B cell (primary cell): ENCODE data around the gene MKRN1. TPM values are rescaled to one million over a fixed set of nuclear protein-coding genes. Genes with fewer than 3 reads are reported as not detected.

Experiments
- ATAC-seq: fragments of 200-7000 bp; cut with Tn5 transposase; one replicate; pipeline ENCODE4 v1.10.0; 2021; ENCODE audit warnings: low read depth, mild to moderate bottlenecking, moderate number of reproducible peaks, moderate library complexity
- CTCF ChIA-PET: fragments of 350-600 bp; sonication (Branson Sonifier 250); formaldehyde crosslinking; loops from one replicate; lab custom pipeline; 2021; ENCODE audit warnings: antibody characterized with exemption, inconsistent platforms; lab: Charles Lee
- POLR2A ChIA-PET: fragments of 350-600 bp; sonication (Branson Sonifier 250); formaldehyde crosslinking; loops from one replicate; lab custom pipeline; 2021; ENCODE audit warnings: antibody characterized with exemption; lab: Charles Lee
- DNase-seq: peaks from one replicate; pipeline ENCODE4 v3.0.0; 2013
- H2AFZ ChIP-seq: 2 replicates; pipeline ENCODE4 v1.6.1; 2012; ENCODE audit warnings: mild to moderate bottlenecking, low read depth, low read length; ENCODE audit not compliant: insufficient read depth, poor library complexity, severe bottlenecking
- H3K27ac ChIP-seq, 2 donors: 1 replicate in 1 of 2; 2 replicates in 1 of 2; pipeline ENCODE4 v1.5.1; 2012 to 2013; ENCODE audit warnings: low read length in 2 of 2, mild to moderate bottlenecking in 2 of 2, moderate library complexity in 1 of 2
- H3K27me3 ChIP-seq, 4 experiments: fragments of 200-600 bp in 1 of 4; sonication (generic) in 1 of 4; replicated peaks in 1 of 4; 1 replicate in 2 of 4; 2 replicates in 2 of 4; pipeline versions ENCODE4 v1.6.1 to v1.7.0; 2013 to 2016; ENCODE audit warnings: low read length in 3 of 4, mild to moderate bottlenecking in 2 of 4, mixed read lengths in 1 of 4, moderate library complexity in 1 of 4; ENCODE audit not compliant: insufficient read depth in 4 of 4, control insufficient read depth in 3 of 4; ENCODE audit errors: control extremely low read depth in 1 of 4
- H3K36me3 ChIP-seq, 2 experiments: replicated peaks in 1 of 2; 1 replicate in 1 of 2; 2 replicates in 1 of 2; pipeline versions ENCODE4 v1.6.1 to v1.7.1; 2013; ENCODE audit warnings: low read length in 1 of 2; ENCODE audit not compliant: insufficient read depth in 2 of 2, control insufficient read depth in 1 of 2; ENCODE audit errors: control extremely low read depth in 1 of 2, extremely low read depth in 1 of 2
- H3K4me1 ChIP-seq, 2 donors: fragments of 200-600 bp in 1 of 2; sonication (generic) in 1 of 2; 1 replicate in 1 of 2; 2 replicates in 1 of 2; pipeline versions ENCODE4 v1.5.1 to v1.6.1; 2013 to 2017; ENCODE audit warnings: low read length in 2 of 2; ENCODE audit not compliant: control insufficient read depth in 2 of 2, insufficient read depth in 2 of 2
- H3K4me2 ChIP-seq: replicated peaks from 2 replicates; pipeline ENCODE3; 2012; ENCODE audit warnings: mild to moderate bottlenecking, low read depth, low read length; ENCODE audit not compliant: poor library complexity, severe bottlenecking
- H3K4me3 ChIP-seq, 5 experiments: fragments of 200-600 bp in 1 of 5; sonication (generic) in 1 of 5; 1 replicate in 3 of 5; 2 replicates in 2 of 5; pipeline versions ENCODE4 v1.5.1 to v1.7.0; 2011 to 2016; ENCODE audit warnings: low read length in 4 of 5, mild to moderate bottlenecking in 4 of 5, low read depth in 2 of 5, control low read depth in 1 of 5, moderate library complexity in 1 of 5; ENCODE audit not compliant: insufficient read depth in 1 of 5; ENCODE audit errors: control extremely low read depth in 1 of 5, extremely low read depth in 1 of 5
- H3K79me2 ChIP-seq: fragments of 200-600 bp; sonication (generic); one replicate; pipeline ENCODE4 v1.6.0; 2016; ENCODE audit warnings: low read length; ENCODE audit not compliant: control insufficient read depth, insufficient read depth
- H3K9ac ChIP-seq: fragments of 200-600 bp; sonication (generic); 2 replicates; pipeline ENCODE4 v1.6.1; 2017; ENCODE audit warnings: mild to moderate bottlenecking, low read length, moderate library complexity
- H3K9me3 ChIP-seq, 3 donors: one replicate each; pipeline versions ENCODE4 v1.6.1 to v1.7.1; 2013; ENCODE audit warnings: low read length in 2 of 3; ENCODE audit not compliant: control insufficient read depth in 2 of 3, insufficient read depth in 1 of 3; ENCODE audit errors: control extremely low read depth in 1 of 3
- H4K20me1 ChIP-seq: 2 replicates; pipeline ENCODE4 v1.6.0; 2012; ENCODE audit warnings: mild to moderate bottlenecking, low read length; ENCODE audit not compliant: insufficient read depth, control insufficient read depth, poor library complexity, severe bottlenecking
- H3K27ac Mint-ChIP-seq: one replicate; pipeline ENCODE4 v1.8.0; 2021; ENCODE audit warnings: mixed read lengths
- H3K27me3 Mint-ChIP-seq: one replicate; pipeline ENCODE4 v1.8.0; 2021; ENCODE audit warnings: mixed read lengths
- H3K4me1 Mint-ChIP-seq: one replicate; pipeline ENCODE4 v1.8.0; 2021; ENCODE audit warnings: mixed read lengths
- H3K4me3 Mint-ChIP-seq: one replicate; pipeline ENCODE4 v1.8.0; 2021; ENCODE audit warnings: mixed read lengths
- H3K9me3 Mint-ChIP-seq: one replicate; pipeline ENCODE4 v1.8.0; 2022; ENCODE audit warnings: mixed read lengths; ENCODE audit not compliant: insufficient read depth
- CTCF ChIP-seq: fragments of 200-600 bp; IDR thresholded peaks from one replicate; pipeline ENCODE4 v1.8.0; 2022; ENCODE audit warnings: antibody characterized with exemption, mild to moderate bottlenecking
- EZH2 ChIP-seq: IDR thresholded peaks from 2 replicates; pipeline ENCODE4 v1.6.1; 2012; ENCODE audit warnings: borderline replicate concordance, low read depth, mild to moderate bottlenecking, moderate library complexity, low read length; ENCODE audit not compliant: insufficient read depth, poor library complexity, severe bottlenecking
- WGBS: methylation state at CpG from one replicate; pipeline ENCODE4 v1.1.5; 2013; ENCODE audit warnings: missing lambda C conversion rate; ENCODE audit not compliant: insufficient coverage; 5-methylcytosine and 5-hydroxymethylcytosine counted together
- intact Hi-C: fragments of 100-400 bp; cut with micrococcal nuclease; formaldehyde crosslinking; loops from one replicate; pipeline ENCODE4 v1.10.0; 2022
- polyA plus RNA-seq: library from polyadenylated mRNA; depleted of rRNA; stranded (reverse); fragments of >200 nt; gene quantifications from 2 replicates; pipeline ENCODE4 v1.2.3, GENCODE V29; 2012
- total RNA-seq, 2 donors: library from RNA; stranded (reverse); fragments of 120-200 nt in 1 of 2; gene quantifications; 1 replicate in 1 of 2; 2 replicates in 1 of 2; pipeline versions ENCODE4 v1.2.3 to v1.2.4, GENCODE V29; 2013 to 2022

MKRN1 gene
- total and polyA plus RNA-seq, 2 donors (not counting 1 experiment from before 2014, with no cell fraction given), result 41.9 to 147 TPM

DNA sequence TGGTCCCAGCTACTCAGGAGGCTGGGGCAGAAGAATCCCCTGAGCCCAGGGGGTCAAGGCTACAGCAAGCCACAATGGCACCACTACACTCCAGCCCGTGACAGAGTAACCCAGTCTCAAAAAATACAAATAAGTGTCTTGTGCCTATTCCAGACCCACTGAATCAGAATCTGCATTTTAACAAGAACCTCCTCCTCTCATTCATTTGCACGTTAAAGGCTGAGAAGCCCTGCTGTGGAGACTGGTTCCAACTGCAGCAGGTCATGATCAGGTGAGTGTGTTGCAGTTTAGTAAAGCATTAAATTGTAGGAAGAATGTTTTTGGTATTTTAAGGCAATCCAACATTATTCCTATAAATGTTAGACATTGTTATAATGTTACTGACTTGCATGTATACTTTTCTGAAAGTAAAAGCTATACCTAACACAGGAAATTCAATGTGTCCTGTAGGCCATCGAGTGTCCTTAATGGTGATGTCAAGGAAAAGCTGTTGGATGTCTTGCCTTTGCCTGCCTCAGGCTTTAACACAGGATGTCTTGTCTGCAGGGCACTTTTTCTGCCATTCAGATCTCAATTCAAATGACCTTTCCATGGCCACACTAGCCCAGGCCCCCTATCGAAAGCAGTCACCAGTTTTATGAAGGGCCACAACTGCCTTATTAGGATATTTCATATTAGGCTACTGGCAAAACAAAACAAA is 30.4 kb downstream of the MKRN1 start:
- Histone ChIP-seq H3K36me3 (peaks cover 0 to 16% of the 10 kb centered on the region in 2 experiments), H3K9ac (no peak overlapping the region), H3K9me3 (no peaks in the 10 kb centered on the region), H3K4me2 (no peak overlapping the region), H3K79me2 (no peaks in the 10 kb centered on the region), H3K27me3 (no peaks in the 10 kb centered on the region), H3K27ac (no peak overlapping the region), H2AFZ (no peak overlapping the region), H3K4me3 (no peak overlapping the region), H3K4me1 (peaks cover 10 to 17% of the 10 kb centered on the region in 2 donors), H4K20me1 (peaks cover 8% of the 10 kb centered on the region)
- no peak for TF ChIP-seq EZH2
- TF ChIP-seq CTCF, result no peak
- POLR2A ChIA-PET, result no interaction called here
- CTCF ChIA-PET, result no interaction called here
- Mint-ChIP-seq H3K4me3 (no peak overlapping the region), H3K27ac (no peak overlapping the region), H3K27me3 (no peaks in the 10 kb centered on the region), H3K9me3 (no peaks in the 10 kb centered on the region), H3K4me1 (peaks cover 21% of the 10 kb centered on the region)
- DNase-seq (no peak), ATAC-seq (no peak)
- WGBS, result 100% methylated on average over 2 of the region's 4 CpGs
- intact Hi-C loops, result no loop called here

DNA sequence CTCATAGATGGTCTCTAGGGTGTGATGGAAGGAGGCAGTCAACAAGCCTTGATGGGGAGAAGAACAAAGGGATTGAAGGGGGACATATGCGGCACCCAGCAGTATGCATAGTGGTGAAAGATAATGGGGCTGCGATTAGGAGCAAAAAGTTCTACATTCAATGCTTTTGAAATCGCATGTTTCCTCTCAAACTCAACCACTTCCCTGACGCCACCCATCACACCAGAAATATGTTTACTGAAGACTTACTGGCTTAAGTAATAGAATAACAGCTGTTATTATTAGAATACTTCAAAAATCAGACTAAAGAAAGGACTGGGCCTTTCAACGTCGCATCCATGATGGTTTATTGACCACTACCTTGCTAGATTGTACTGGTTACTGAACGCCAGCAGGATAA is 31.5 kb downstream of the MKRN1 start:
- H3K27me3 ChIP-seq, result no peaks in the 10 kb centered on the region
- ChIA-PET POLR2A (no interaction called here), CTCF (no interaction called here)
- peaks cover 21% of the 10 kb centered on the region for H3K4me1 Mint-ChIP-seq
- no peak for DNase-seq
- no peak overlapping the region for H3K27ac ChIP-seq
- no peak overlapping the region for H3K27ac Mint-ChIP-seq
- peaks cover 10 to 17% of the 10 kb centered on the region in 2 donors for H3K4me1 ChIP-seq
- H3K9me3 Mint-ChIP-seq, result no peaks in the 10 kb centered on the region
- no peak overlapping the region for H3K9ac ChIP-seq
- ATAC-seq, result no peak
- no peaks in the 10 kb centered on the region for H3K27me3 Mint-ChIP-seq
- H3K4me3 ChIP-seq, result no peak overlapping the region
- intact Hi-C loops, result no loop called here
- no CpG with 5 or more reads among the region's 7 CpGs for WGBS
- H3K4me3 Mint-ChIP-seq, result no peak overlapping the region
- H4K20me1 ChIP-seq, result peaks cover 8% of the 10 kb centered on the region
- H3K79me2 ChIP-seq, result no peaks in the 10 kb centered on the region
- no peak overlapping the region for H2AFZ ChIP-seq
- H3K4me2 ChIP-seq, result no peak overlapping the region
- H3K9me3 ChIP-seq, result no peaks in the 10 kb centered on the region
- peaks cover 0 to 6% of the 10 kb centered on the region in 2 experiments for H3K36me3 ChIP-seq
- no peak for TF ChIP-seq EZH2
